ENCODE results near the gene PHOSPHO1.
A peak's percentile ranks its signal among the peaks of the same experiment; 100 is the strongest.
"Not testable (repeated sequence)": the region's sequence is repeated elsewhere in the genome, so short reads cannot be mapped to it uniquely, and the experiment has no call there.

PHOSPHO1 gene

GRCh38 chr17:49267912-49268311, 37.3 kb upstream of the PHOSPHO1 start:
- H3K4me3 ChIP-seq (ENCODE audit: low read depth, low read length), result no peak overlapping the region
- no peak for TF ChIP-seq CTCF (conservative IDR thresholded peaks at IDR 0.05; ENCODE audit: low read depth, low read length)
- no peak for DNase-seq (ENCODE audit: low read depth)

DNA sequence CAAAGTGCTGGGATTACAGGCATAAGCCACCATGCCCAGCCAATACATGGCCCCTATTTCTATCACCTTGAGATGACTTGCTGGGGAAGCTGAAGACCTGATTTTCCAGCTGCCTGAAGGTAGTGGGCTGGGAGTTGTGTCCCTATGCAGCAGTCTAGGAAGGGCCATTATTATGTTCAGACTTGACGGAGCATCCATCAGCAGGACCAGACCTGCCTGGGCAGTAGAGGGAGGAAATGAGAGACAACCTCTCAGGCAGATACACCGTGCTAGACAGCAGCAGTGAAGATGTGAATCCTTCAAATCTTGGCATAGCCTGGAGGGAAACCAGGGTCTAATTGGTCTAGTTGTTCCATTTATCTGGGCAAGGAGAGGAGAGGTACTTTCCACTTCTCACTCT, 35.6 kb upstream of the PHOSPHO1 start:
- H3K4me3 ChIP-seq (ENCODE audit: low read depth, low read length), result no peak overlapping the region
- no peak for TF ChIP-seq CTCF (conservative IDR thresholded peaks at IDR 0.05; ENCODE audit: low read depth, low read length)
- no peak for DNase-seq (ENCODE audit: low read depth)

GRCh38 chr17:49261540-49261939, 31.0 kb upstream of the PHOSPHO1 start:
- not testable (repeated sequence) for H3K4me3 ChIP-seq (ENCODE audit: low read depth, low read length); DNase-seq (ENCODE audit: low read depth)

DNA sequence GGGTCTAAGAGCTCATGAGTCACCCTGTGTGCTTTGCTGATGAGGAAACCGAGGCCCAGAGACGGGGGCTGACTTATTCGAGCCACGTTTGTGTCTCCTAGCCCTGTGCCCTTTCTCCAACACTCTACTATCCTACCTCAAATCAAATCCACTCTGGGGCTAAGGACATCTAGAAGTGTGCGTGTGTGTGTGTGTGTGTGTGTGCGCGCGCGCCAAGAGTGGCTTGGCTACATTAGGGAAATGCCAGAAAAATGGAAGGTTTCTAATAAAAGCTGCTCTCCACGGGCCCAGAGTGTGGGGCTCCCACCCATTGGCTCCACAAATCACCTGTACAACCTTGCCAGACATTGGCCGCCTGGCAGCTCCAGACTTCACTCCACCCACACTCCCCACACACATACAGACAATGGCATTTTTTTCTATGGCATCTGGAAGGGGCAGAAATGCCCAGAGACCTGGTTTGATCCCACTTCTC, 30.3 kb upstream of the PHOSPHO1 start:
- no peak for DNase-seq (ENCODE audit: low read depth)
- TF ChIP-seq CTCF (conservative IDR thresholded peaks at IDR 0.05; ENCODE audit: low read depth, low read length), result no peak
- H3K4me3 ChIP-seq (ENCODE audit: low read depth, low read length), result peak overlapping the region; percentile 59

DNA sequence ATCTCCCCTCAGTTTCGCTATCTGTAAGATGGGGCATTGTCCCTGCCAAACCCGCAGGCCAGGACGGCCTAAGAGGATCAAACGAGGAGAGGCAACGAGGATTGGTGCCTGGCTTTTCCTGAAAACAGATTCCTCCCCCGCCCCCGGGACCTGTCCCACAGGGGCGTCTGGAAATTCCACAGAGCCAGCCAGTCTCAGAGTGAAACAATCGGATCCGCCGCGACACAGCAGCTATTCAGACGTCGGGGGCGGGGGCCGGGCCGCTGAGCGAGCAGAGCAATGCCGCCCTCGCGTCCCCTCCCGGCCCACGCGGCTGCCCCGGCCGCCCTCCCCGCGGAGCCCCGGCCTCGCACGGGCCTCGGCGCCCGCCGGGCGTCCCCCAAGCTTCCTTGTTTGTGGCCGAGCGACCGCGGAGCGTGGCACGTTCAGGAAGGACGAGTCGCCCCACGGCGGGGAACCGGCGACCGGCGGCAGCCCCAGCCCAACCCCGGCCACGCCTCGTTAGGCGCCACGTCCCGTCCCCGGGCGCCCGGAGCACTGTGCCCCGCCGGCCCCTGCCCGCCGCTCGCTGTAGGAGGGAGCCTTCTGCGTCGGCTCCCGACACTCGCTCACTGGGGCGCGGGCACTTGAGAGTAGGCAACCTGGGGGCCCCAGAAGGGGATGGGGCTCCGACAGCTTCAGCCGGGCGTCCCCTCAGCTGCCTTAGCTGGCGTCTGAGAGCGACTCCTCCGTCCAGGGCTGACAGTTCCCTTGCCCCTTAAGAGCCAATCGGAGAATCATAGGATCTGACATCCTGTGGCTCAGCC, 29.6 kb upstream of the PHOSPHO1 start:
- peak; percentile 92 for DNase-seq (ENCODE audit: low read depth)
- no peak for TF ChIP-seq CTCF (conservative IDR thresholded peaks at IDR 0.05; ENCODE audit: low read depth, low read length)
- peak overlapping the region; percentile 59 for H3K4me3 ChIP-seq (ENCODE audit: low read depth, low read length)

DNA sequence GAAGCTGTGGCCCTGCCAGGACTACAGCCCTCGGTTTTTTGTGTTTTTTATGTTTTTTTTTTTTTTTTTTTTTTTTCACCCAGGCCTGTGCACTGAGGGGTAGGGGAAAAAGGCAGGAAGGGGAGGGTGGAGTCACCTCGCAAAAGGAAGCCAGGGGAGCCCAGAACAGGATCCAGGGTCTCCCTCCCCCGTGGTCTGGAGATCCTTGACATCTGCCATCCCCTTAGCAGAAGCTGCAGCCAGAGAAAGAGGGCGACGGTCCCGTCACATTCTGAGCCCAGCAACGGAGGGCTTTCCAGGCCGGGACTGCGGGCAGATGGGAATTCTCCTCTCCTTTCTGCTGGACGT, 29.1 kb upstream of the PHOSPHO1 start:
- DNase-seq (ENCODE audit: low read depth), result no peak
- no peak for TF ChIP-seq CTCF (conservative IDR thresholded peaks at IDR 0.05; ENCODE audit: low read depth, low read length)
- peak overlapping the region; percentile 59 for H3K4me3 ChIP-seq (ENCODE audit: low read depth, low read length)

DNA sequence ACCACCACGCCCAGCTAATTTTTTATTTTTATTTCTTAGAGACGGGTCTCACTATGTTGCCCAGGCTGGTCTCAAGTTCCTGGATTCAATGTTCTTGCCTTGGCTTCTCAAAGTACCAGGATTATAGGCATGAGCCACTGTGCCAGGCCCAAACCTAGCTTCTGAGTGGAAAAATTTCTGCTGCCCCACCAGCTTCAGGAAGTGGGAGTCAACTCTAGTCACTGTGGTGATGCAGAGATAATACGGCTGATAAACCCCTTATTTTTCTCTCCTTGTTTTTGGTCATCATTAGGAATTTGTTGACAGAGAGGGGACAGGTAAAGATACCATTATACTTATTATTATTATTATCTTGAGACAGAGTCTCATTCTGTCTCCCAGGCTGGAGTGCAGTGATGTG, 27.8 kb upstream of the PHOSPHO1 start:
- no peak overlapping the region for H3K4me3 ChIP-seq (ENCODE audit: low read depth, low read length)
- no peak for DNase-seq (ENCODE audit: low read depth)
- TF ChIP-seq CTCF (conservative IDR thresholded peaks at IDR 0.05; ENCODE audit: low read depth, low read length), result no peak

Data from choroid plexus epithelial cell (primary cell).